A204.1 (cell line): ENCODE results near the gene SERPINA6.
"Not testable (repeated sequence)": the region's sequence is repeated elsewhere in the genome, so short reads cannot be mapped to it uniquely, and the experiment has no call there.

Experiments
- FAIRE-seq: peaks from 2 replicates; lab custom pipeline; 2012; peaks lifted over from hg19 to GRCh38; lab: Jason Lieb, UNC

The SERPINA6 gene

GRCh38 chr14:94354638-94355185 is 31.6 kb upstream of the SERPINA6 start:
- no peak for FAIRE-seq

GRCh38 chr14:94354190-94354589 is 31.1 kb upstream of the SERPINA6 start:
- FAIRE-seq, result not testable (repeated sequence)

GRCh38 chr14:94349276-94349675 is 26.1 kb upstream of the SERPINA6 start:
- FAIRE-seq, result no peak

- FAIRE-seq, result no peak
Observed at GRCh38 chr14:94348836-94349235, 25.7 kb upstream of the SERPINA6 start.

- FAIRE-seq, result no peak
Observed at GRCh38 chr14:94346841-94347240, 23.7 kb upstream of the SERPINA6 start.

- not testable (repeated sequence) for FAIRE-seq
Observed at GRCh38 chr14:94346065-94346786, 23.1 kb upstream of the SERPINA6 start.

- FAIRE-seq, result no peak
Observed at GRCh38 chr14:94345344-94346064, 22.4 kb upstream of the SERPINA6 start.

- FAIRE-seq, result no peak
Observed at GRCh38 chr14:94344389-94344788, 21.3 kb upstream of the SERPINA6 start.

GRCh38 chr14:94343238-94344005 is 20.3 kb upstream of the SERPINA6 start:
- FAIRE-seq, result no peak

GRCh38 chr14:94342334-94342934 is 19.3 kb upstream of the SERPINA6 start:
- FAIRE-seq, result no peak

GRCh38 chr14:94341656-94342333 is 18.7 kb upstream of the SERPINA6 start:
- FAIRE-seq, result no peak

- no peak for FAIRE-seq
Observed at GRCh38 chr14:94340533-94340932, 17.4 kb upstream of the SERPINA6 start.

- no peak for FAIRE-seq
Observed at GRCh38 chr14:94338023-94338422, 14.9 kb upstream of the SERPINA6 start.

- FAIRE-seq, result no peak
Observed at GRCh38 chr14:94337274-94337673, 14.1 kb upstream of the SERPINA6 start.

- FAIRE-seq, result no peak
Observed at GRCh38 chr14:94334872-94335271, 11.7 kb upstream of the SERPINA6 start.

- no peak for FAIRE-seq
Observed at GRCh38 chr14:94332587-94332986, 9.5 kb upstream of the SERPINA6 start.

- FAIRE-seq, result no peak
Observed at GRCh38 chr14:94332063-94332583, 9.0 kb upstream of the SERPINA6 start.

GRCh38 chr14:94331462-94331861 is 8.3 kb upstream of the SERPINA6 start:
- FAIRE-seq, result no peak

GRCh38 chr14:94330857-94331256 is 7.7 kb upstream of the SERPINA6 start:
- no peak for FAIRE-seq

- no peak for FAIRE-seq
Observed at GRCh38 chr14:94330432-94330831, 7.3 kb upstream of the SERPINA6 start.

- FAIRE-seq, result no peak
Observed at GRCh38 chr14:94329857-94330256, 6.7 kb upstream of the SERPINA6 start.
